ENCODE results near the gene TUBGCP5. TPM values are rescaled to one million over a fixed set of nuclear protein-coding genes. Genes with fewer than 3 reads are reported as not detected.

Gene TUBGCP5
- total and polyA plus RNA-seq, 10 of the 15 experiments (the other 5 are each of a cell fraction or from before 2014, with no cell fraction given): 6.4 to 29.2 (median 20.2) TPM

- in situ Hi-C loops (cut with MboI): no loop called here
- Histone ChIP-seq H3K4me2 (ENCODE audit: control insufficient read depth, insufficient read depth) (no peak overlapping the region), H3K27me3 (replicated peaks in 1 of 2; ENCODE audit: control insufficient read depth in 2 of 2, insufficient read depth in 2 of 2, low read length in 1 of 2) (no peaks in the 10 kb centered on the region), H4K20me1 (ENCODE audit: control insufficient read depth, insufficient read depth) (no peaks in the 10 kb centered on the region), H3K36me3 (ENCODE audit: control insufficient read depth in 2 of 2, insufficient read depth in 2 of 2, low read length in 1 of 2) (peaks cover 12 to 23% of the 10 kb centered on the region in 2 experiments), H3K4me1 (ENCODE audit: control insufficient read depth, insufficient read depth, low read length) (no peaks in the 10 kb centered on the region), H3K9me3 (replicated peaks; ENCODE audit: control insufficient read depth, insufficient read depth, low read length) (no peaks in the 10 kb centered on the region), H3K9ac (ENCODE audit: control insufficient read depth, insufficient read depth, low read length) (no peak overlapping the region), H3K79me2 (ENCODE audit: control insufficient read depth, insufficient read depth, low read length) (no peaks in the 10 kb centered on the region), H3K4me3 (no peak overlapping the region), H3K27ac (ENCODE audit: control insufficient read depth, insufficient read depth) (no peak overlapping the region), H2AFZ (ENCODE audit: control insufficient read depth, low read depth, low read length) (no peak overlapping the region)
- intact Hi-C loops (cut with micrococcal nuclease; ENCODE audit: unreplicated experiment): no loop called here
- ChIA-PET POLR2A (no interaction called here), SMC1A (ENCODE audit: uncharacterized antibody, unreplicated experiment) (interaction anchor here (0.8 kb wide), 1 partner anchor 45 kb away, joined by 3 read pairs; no protein-coding TSS in a partner anchor), RAD21 (ENCODE audit: unreplicated experiment) (no interaction called here), CTCF (interaction anchor here (1.2 kb wide), 1 partner anchor 33 kb away, joined by 6 read pairs; no protein-coding TSS in a partner anchor)
- TF ChIP-seq PRDM15 (CRISPR knock-in tag; IDR thresholded peaks at IDR 0.05) (no peak), BRCA1 (IDR thresholded peaks at IDR 0.05; ENCODE audit: low read depth, low read length) (no peak), ATF2 (IDR thresholded peaks at IDR 0.05; ENCODE audit: low read length) (no peak), ZBTB11 (CRISPR knock-in tag; IDR thresholded peaks at IDR 0.05) (no peak), ZNF384 (IDR thresholded peaks at IDR 0.05; ENCODE audit: borderline replicate concordance, low read depth, low read length) (no peak), NR2C1 (IDR thresholded peaks at IDR 0.05) (no peak), IRF5 (IDR thresholded peaks at IDR 0.05; ENCODE audit: borderline replicate concordance) (no peak), FOXK2 (IDR thresholded peaks at IDR 0.05) (no peak), HDGF (IDR thresholded peaks at IDR 0.05) (no peak)
- no peak for FAIRE-seq
- DNase-seq (ENCODE audit: low read depth, low spot score): no peak
- BruUV-seq (replicated peaks): no TSS peak
- WGBS (ENCODE audit: insufficient coverage, insufficient replicate concordance, low lambda C conversion rate, missing lambda C conversion rate): 100% methylated on average over 2 of the region's 2 CpGs
- ATAC-seq: no peak
Measured at GRCh38 chr15:23002920-23003319, 36.4 kb downstream of the TUBGCP5 start.
